ENCODE data around the gene FYB2.

FYB2 gene

GRCh38 chr1:56719171-56719570 lies 100.0 kb downstream of the FYB2 start:
- in situ Hi-C loops (cut with HindIII; ENCODE audit: low sequenced_read_pairs) = no loop called here

- in situ Hi-C loops (cut with HindIII; ENCODE audit: low sequenced_read_pairs) = no loop called here
Observed at GRCh38 chr1:56715156-56715555, 104.0 kb downstream of the FYB2 start.

GRCh38 chr1:56713112-56713511 lies 106.1 kb downstream of the FYB2 start:
- in situ Hi-C loops (cut with HindIII; ENCODE audit: low sequenced_read_pairs) = no loop called here

- in situ Hi-C loops (cut with HindIII; ENCODE audit: low sequenced_read_pairs) = no loop called here
Observed at GRCh38 chr1:56712150-56712549, 107.1 kb downstream of the FYB2 start.

- in situ Hi-C loops (cut with HindIII; ENCODE audit: low sequenced_read_pairs) = no loop called here
Observed at GRCh38 chr1:56710646-56711045, 108.6 kb downstream of the FYB2 start.

GRCh38 chr1:56709995-56710394 lies 109.2 kb downstream of the FYB2 start:
- in situ Hi-C loops (cut with HindIII; ENCODE audit: low sequenced_read_pairs) = no loop called here

- in situ Hi-C loops (cut with HindIII; ENCODE audit: low sequenced_read_pairs) = no loop called here
Observed at GRCh38 chr1:56709269-56709880, 109.8 kb downstream of the FYB2 start.

GRCh38 chr1:56707379-56707778 lies 111.8 kb downstream of the FYB2 start:
- in situ Hi-C loops (cut with HindIII; ENCODE audit: low sequenced_read_pairs) = no loop called here

- in situ Hi-C loops (cut with HindIII; ENCODE audit: low sequenced_read_pairs) = no loop called here
Observed at GRCh38 chr1:56703747-56704146, 115.5 kb downstream of the FYB2 start.

- in situ Hi-C loops (cut with HindIII; ENCODE audit: low sequenced_read_pairs) = no loop called here
Observed at GRCh38 chr1:56696663-56697062, 122.5 kb downstream of the FYB2 start.

GRCh38 chr1:56688522-56689026 lies 130.6 kb downstream of the FYB2 start:
- in situ Hi-C loops (cut with HindIII; ENCODE audit: low sequenced_read_pairs) = no loop called here

GRCh38 chr1:56686169-56686568 lies 133.0 kb downstream of the FYB2 start:
- in situ Hi-C loops (cut with HindIII; ENCODE audit: low sequenced_read_pairs) = no loop called here

- in situ Hi-C loops (cut with HindIII; ENCODE audit: low sequenced_read_pairs) = no loop called here
Observed at GRCh38 chr1:56683569-56683968, 135.6 kb downstream of the FYB2 start.

GRCh38 chr1:56676571-56677035 lies 142.6 kb downstream of the FYB2 start:
- in situ Hi-C loops (cut with HindIII; ENCODE audit: low sequenced_read_pairs) = no loop called here

GRCh38 chr1:56675763-56676162 lies 143.4 kb downstream of the FYB2 start:
- in situ Hi-C loops (cut with HindIII; ENCODE audit: low sequenced_read_pairs) = no loop called here

- in situ Hi-C loops (cut with HindIII; ENCODE audit: low sequenced_read_pairs) = no loop called here
Observed at GRCh38 chr1:56672579-56672978, 146.6 kb downstream of the FYB2 start.

- in situ Hi-C loops (cut with HindIII; ENCODE audit: low sequenced_read_pairs) = no loop called here
Observed at GRCh38 chr1:56671542-56671941, 147.7 kb downstream of the FYB2 start.

GRCh38 chr1:56671085-56671484 lies 148.1 kb downstream of the FYB2 start:
- in situ Hi-C loops (cut with HindIII; ENCODE audit: low sequenced_read_pairs) = no loop called here

GRCh38 chr1:56670350-56670749 lies 148.9 kb downstream of the FYB2 start:
- in situ Hi-C loops (cut with HindIII; ENCODE audit: low sequenced_read_pairs) = no loop called here
